DOHH2 (cell line): Measurements from ENCODE around the gene SEC62.

Source experiments
- H3F3A ChIP-seq: fragments of 200-600 bp; sonication (generic), shearing (Covaris generic); 2 replicates; pipeline ENCODE4 v1.6.0; 2016; ENCODE audit warnings: antibody characterized with exemption, mild to moderate bottlenecking; ENCODE audit not compliant: control insufficient read depth, insufficient read depth
- H3K27ac ChIP-seq: fragments of 200-600 bp; sonication (generic); 2 replicates; pipeline ENCODE4 v1.5.1; 2014; ENCODE audit warnings: low read depth, mild to moderate bottlenecking, low read length, moderate library complexity
- H3K27me3 ChIP-seq: fragments of 200-600 bp; sonication (generic); 2 replicates; pipeline ENCODE4 v1.6.1; 2014; ENCODE audit warnings: mild to moderate bottlenecking, low read length, mixed read lengths; ENCODE audit not compliant: control insufficient read depth
- H3K36me3 ChIP-seq: fragments of 200-600 bp; sonication (generic); 2 replicates; pipeline ENCODE4 v1.6.1; 2014; ENCODE audit warnings: mild to moderate bottlenecking, low read length, moderate library complexity, mixed read lengths; ENCODE audit not compliant: control insufficient read depth
- H3K4me1 ChIP-seq: fragments of 200-600 bp; sonication (generic); 2 replicates; pipeline ENCODE4 v1.6.1; 2014; ENCODE audit warnings: mild to moderate bottlenecking, low read length, mixed read lengths; ENCODE audit not compliant: control insufficient read depth
- H3K4me2 ChIP-seq: fragments of 200-600 bp; sonication (generic); 2 replicates; pipeline ENCODE4 v1.6.0; 2014; ENCODE audit warnings: mild to moderate bottlenecking, low read length, moderate library complexity
- H3K4me3 ChIP-seq: fragments of 200-600 bp; sonication (generic); 2 replicates; pipeline ENCODE4 v1.5.1; 2014; ENCODE audit warnings: mild to moderate bottlenecking, low read length, mixed read lengths
- H3K79me2 ChIP-seq: fragments of 200-600 bp; sonication (generic); 2 replicates; pipeline ENCODE4 v1.6.1; 2014; ENCODE audit warnings: mild to moderate bottlenecking, low read length, mixed read lengths; ENCODE audit not compliant: control insufficient read depth
- H3K9me2 ChIP-seq: fragments of 200-600 bp; sonication (generic); replicated peaks from 2 replicates; pipeline ENCODE4 v1.6.1; 2014; ENCODE audit warnings: mild to moderate bottlenecking, low read length, mixed read lengths; ENCODE audit not compliant: control insufficient read depth
- H3K9me3 ChIP-seq: fragments of 200-600 bp; sonication (generic); 2 replicates; pipeline ENCODE4 v1.6.1; 2014; ENCODE audit warnings: antibody characterized with exemption, low read length, mixed read lengths; ENCODE audit not compliant: control insufficient read depth, insufficient read depth
- H4K20me1 ChIP-seq: fragments of 200-600 bp; sonication (generic); 2 replicates; pipeline ENCODE4 v1.6.0; 2014; ENCODE audit warnings: low read depth, mild to moderate bottlenecking, antibody characterized with exemption, low read length, moderate library complexity; ENCODE audit not compliant: control insufficient read depth, insufficient read depth
- CTCF ChIP-seq: fragments of 200-600 bp; sonication (generic); IDR thresholded peaks from one replicate; pipeline ENCODE4 v1.5.1; 2014; ENCODE audit warnings: antibody characterized with exemption, mild to moderate bottlenecking, low read depth, low read length; ENCODE audit not compliant: poor library complexity, severe bottlenecking
- EZH2phosphoT487 ChIP-seq: fragments of 200-600 bp; sonication (generic); IDR thresholded peaks from 2 replicates; pipeline ENCODE4 v1.6.1; 2017; ENCODE audit warnings: borderline replicate concordance, mild to moderate bottlenecking, antibody characterized with exemption, low read length, moderate library complexity, mixed read lengths

SEC62 gene

GRCh38 chr3:169966951-169967915 lies 626 bp downstream of the SEC62 start:
- TF ChIP-seq EZH2phosphoT487 (no peak), CTCF (no peak)
- Histone ChIP-seq H3K9me2 (no peaks in the 10 kb centered on the region), H3K36me3 (peaks cover 64% of the 10 kb centered on the region), H3F3A (peaks cover 16% of the 10 kb centered on the region), H3K4me1 (peaks cover 81% of the 10 kb centered on the region), H3K4me3 (peak overlapping the region; percentile 85), H3K9me3 (peaks cover 9% of the 10 kb centered on the region; the same call in 1 of the 2 replicates), H3K27me3 (no peaks in the 10 kb centered on the region), H3K27ac (peak overlapping the region; percentile 96), H3K4me2 (peak overlapping the region; percentile 97), H4K20me1 (peaks cover 5% of the 10 kb centered on the region; the same call in 1 of the 2 replicates), H3K79me2 (peaks cover 97% of the 10 kb centered on the region)

DNA sequence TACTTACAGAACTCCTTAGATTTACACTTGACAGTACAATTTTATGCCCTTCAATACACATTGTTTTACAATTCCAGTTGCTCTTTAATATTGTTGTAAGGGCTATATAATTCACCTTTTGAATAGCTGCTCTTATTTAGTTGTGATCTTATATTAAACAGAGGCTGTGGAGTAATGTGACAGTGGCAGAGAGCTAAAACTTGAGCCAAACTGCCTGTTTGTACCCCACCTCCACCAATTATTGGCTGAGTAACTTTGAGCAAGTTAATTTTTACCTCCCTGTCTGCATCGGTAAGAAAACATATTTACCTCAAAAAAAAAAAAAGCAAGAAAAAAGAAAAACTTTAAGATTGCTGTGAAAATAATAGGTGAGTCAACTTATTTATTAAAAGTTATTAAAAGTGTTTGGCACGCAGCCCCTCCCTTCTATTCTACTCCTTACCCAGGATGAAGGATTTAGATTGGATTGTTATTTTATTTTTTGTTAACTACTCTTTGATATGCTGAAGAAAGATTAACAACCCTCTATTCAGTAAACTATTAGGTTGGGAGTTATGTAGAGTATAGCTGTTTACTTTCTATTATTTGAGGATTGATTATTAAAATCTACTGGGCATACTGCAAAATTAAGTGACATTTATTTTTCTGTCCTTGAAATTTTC lies 1.7 kb downstream of the SEC62 start:
- peaks cover 99% of the 10 kb centered on the region for H3K79me2 ChIP-seq
- H3K4me2 ChIP-seq = peak overlapping the region; percentile 97
- TF ChIP-seq EZH2phosphoT487 (no peak), CTCF (no peak)
- peaks cover 70% of the 10 kb centered on the region for H3K36me3 ChIP-seq
- H3K9me3 ChIP-seq = peaks cover 9% of the 10 kb centered on the region; the same call in 1 of the 2 replicates
- peaks cover 6% of the 10 kb centered on the region; the same call in 1 of the 2 replicates for H4K20me1 ChIP-seq
- H3K27ac ChIP-seq = peak overlapping the region; percentile 96
- H3K27me3 ChIP-seq = no peaks in the 10 kb centered on the region
- H3K9me2 ChIP-seq = no peaks in the 10 kb centered on the region
- H3F3A ChIP-seq = peaks cover 12% of the 10 kb centered on the region
- H3K4me3 ChIP-seq = peak overlapping the region; percentile 85
- H3K4me1 ChIP-seq = peaks cover 79% of the 10 kb centered on the region

DNA sequence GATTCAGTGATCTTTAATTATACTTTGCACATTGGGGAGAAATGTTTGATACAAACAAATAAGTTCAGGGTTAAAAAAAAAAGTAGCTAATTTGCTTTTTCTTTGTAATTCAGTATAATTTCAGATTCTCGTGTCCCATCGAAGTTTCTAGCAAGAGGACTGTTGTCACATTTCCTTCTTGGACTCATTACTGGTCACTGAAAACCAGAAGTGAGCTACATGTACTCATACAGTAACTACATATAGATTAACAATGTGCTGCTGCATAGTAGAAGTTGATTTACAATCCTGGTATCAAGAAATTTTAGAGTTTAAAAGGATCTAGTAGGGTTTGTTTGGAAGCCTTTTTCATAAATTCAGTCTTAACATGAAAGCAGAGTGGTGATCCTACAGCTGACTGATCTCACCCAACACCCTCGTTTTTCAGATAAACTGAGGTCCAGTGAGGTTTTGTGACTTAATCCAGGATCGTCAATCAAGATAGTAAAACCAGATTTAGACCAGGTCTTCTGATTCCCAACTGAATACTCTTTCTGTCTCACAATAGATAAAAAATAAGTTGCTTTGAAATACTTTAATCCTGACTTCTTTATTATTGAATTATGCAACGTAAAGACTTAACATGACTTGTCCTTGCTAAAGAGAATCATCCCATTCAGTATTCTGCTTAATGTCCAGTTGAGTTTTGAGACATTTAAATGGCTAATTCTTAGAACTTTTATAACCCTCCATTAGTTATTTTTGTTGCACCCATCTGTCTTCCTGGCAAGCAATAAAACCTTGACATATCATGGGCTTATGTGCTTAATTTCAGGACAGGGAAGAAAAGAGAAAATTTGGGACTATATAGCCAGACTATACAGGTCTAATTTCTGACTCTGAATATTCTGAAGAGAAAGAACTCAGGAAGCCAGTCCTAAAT lies 2.8 kb downstream of the SEC62 start:
- peak overlapping the region; percentile 85 for H3K4me3 ChIP-seq

More for the DNA sequence above, 2.8 kb downstream of the SEC62 start:
- Histone ChIP-seq H3K27ac (peak overlapping the region; percentile 96), H3K4me1 (peaks cover 78% of the 10 kb centered on the region), H3F3A (peaks cover 18% of the 10 kb centered on the region), H3K4me2 (peak overlapping the region; percentile 97), H3K9me2 (no peaks in the 10 kb centered on the region), H3K36me3 (peaks cover 77% of the 10 kb centered on the region), H3K79me2 (peaks cover 100% of the 10 kb centered on the region), H3K9me3 (peaks cover 5% of the 10 kb centered on the region; the same call in 1 of the 2 replicates), H3K27me3 (no peaks in the 10 kb centered on the region), H4K20me1 (peaks cover 6% of the 10 kb centered on the region; the same call in 1 of the 2 replicates)
- no peak for TF ChIP-seq CTCF
- no peak for TF ChIP-seq EZH2phosphoT487
